Esophagus muscularis mucosa (tissue), 4 donors: ENCODE results near the gene USP13.

Experiments used
- EP300 ChIP-seq: sonication (generic); formaldehyde crosslinking; IDR thresholded peaks from one replicate; pipeline ENCODE4 v1.6.1; 2017; ENCODE audit warnings: antibody characterized with exemption
- POLR2A ChIP-seq: fragments of 450-650 bp; IDR thresholded peaks from one replicate; pipeline ENCODE4 v1.6.1; 2017; ENCODE audit warnings: antibody characterized with exemption, moderate library complexity, mild to moderate bottlenecking, low read depth
- POLR2AphosphoS5 ChIP-seq, 2 donors: sonication (generic); formaldehyde crosslinking; IDR thresholded peaks; one replicate each; pipeline ENCODE4 v1.6.1; 2017; ENCODE audit warnings: antibody characterized with exemption in 2 of 2
- TF ChIP-seq, protein P1 (sequence below), 3 experiments: fragments of 200-600 bp in 2 of 3; fragments of 450-650 bp in 1 of 3; sonication (generic) in 2 of 3; IDR thresholded peaks; one replicate each; pipeline ENCODE4 v1.5.1; 2017 to 2019; ENCODE audit warnings: antibody characterized with exemption in 3 of 3, mild to moderate bottlenecking in 2 of 3, moderate library complexity in 1 of 3

DNA sequence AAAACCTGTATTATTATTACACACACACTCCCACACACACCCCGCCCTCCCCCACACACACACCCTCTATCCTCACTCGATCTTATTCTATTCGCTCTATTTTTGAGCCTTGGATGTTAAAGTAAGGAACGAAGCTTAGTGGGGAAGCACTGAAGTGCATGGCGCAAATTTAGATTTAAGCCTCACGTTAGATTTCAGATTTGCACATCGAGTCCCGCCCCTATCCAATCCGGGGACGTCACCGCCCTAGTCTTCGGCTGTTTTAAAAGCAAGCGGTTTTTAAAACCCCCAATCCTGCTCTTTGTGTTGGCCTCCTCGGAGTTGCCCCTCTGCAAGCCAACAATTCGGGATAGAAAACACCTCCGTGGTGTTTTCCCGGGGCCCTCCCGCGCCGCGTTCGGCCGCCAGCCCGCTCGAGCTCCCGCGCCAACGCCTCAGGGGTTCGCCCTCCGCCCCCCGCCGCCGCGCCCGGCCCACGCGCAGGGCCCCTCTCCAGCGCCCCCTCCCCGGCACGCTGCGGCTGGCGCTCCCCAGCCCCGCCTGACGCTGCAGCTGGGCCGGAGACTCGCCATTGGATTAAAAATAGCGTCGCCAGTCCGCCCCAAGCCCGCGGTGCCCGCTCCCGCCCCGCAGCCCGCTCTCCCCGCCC is at the start of gene USP13:
- TF ChIP-seq, protein P1, sequence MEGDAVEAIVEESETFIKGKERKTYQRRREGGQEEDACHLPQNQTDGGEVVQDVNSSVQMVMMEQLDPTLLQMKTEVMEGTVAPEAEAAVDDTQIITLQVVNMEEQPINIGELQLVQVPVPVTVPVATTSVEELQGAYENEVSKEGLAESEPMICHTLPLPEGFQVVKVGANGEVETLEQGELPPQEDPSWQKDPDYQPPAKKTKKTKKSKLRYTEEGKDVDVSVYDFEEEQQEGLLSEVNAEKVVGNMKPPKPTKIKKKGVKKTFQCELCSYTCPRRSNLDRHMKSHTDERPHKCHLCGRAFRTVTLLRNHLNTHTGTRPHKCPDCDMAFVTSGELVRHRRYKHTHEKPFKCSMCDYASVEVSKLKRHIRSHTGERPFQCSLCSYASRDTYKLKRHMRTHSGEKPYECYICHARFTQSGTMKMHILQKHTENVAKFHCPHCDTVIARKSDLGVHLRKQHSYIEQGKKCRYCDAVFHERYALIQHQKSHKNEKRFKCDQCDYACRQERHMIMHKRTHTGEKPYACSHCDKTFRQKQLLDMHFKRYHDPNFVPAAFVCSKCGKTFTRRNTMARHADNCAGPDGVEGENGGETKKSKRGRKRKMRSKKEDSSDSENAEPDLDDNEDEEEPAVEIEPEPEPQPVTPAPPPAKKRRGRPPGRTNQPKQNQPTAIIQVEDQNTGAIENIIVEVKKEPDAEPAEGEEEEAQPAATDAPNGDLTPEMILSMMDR (IDR thresholded peaks at IDR 0.05), result peak in 1 of 3 experiments; percentile 45
- no peak for TF ChIP-seq POLR2A
- no peak for TF ChIP-seq EP300
- TF ChIP-seq POLR2AphosphoS5 (IDR thresholded peaks at IDR 0.05), result peak; percentile 15 to 19
